AML-193 (cell line): ENCODE data around the gene SLC38A1.
"Not testable (repeated sequence)": the region's sequence is repeated elsewhere in the genome, so short reads cannot be mapped to it uniquely, and the experiment has no call there.

Source experiments
- DNase-seq, 2 experiments: peaks; one replicate each; lab custom pipeline; 2025; lab: John Stamatoyannopoulos, UW

SLC38A1 gene

GRCh38 chr12:46264057-46264456 is 4.8 kb downstream of the SLC38A1 start:
- DNase-seq: no peak

GRCh38 chr12:46263140-46264016 is 5.5 kb downstream of the SLC38A1 start:
- DNase-seq: no peak

- DNase-seq: no peak
These were observed 7.2 kb downstream of the SLC38A1 start for GRCh38 chr12:46261646-46262045.

GRCh38 chr12:46260913-46261476 is 7.8 kb downstream of the SLC38A1 start:
- no peak for DNase-seq

- DNase-seq: no peak
These were observed 8.5 kb downstream of the SLC38A1 start for GRCh38 chr12:46260124-46260912.

- no peak for DNase-seq
These were observed 9.1 kb downstream of the SLC38A1 start for GRCh38 chr12:46259713-46260112.

- DNase-seq: no peak
These were observed 9.8 kb downstream of the SLC38A1 start for GRCh38 chr12:46259071-46259470.

- DNase-seq: no peak
These were observed 10.7 kb downstream of the SLC38A1 start for GRCh38 chr12:46258129-46258528.

GRCh38 chr12:46256942-46257341 is 11.9 kb downstream of the SLC38A1 start:
- DNase-seq: no peak

GRCh38 chr12:46253544-46254162 is 15.2 kb downstream of the SLC38A1 start:
- no peak for DNase-seq

- DNase-seq: not testable (repeated sequence)
These were observed 16.8 kb downstream of the SLC38A1 start for GRCh38 chr12:46251994-46252393.

GRCh38 chr12:46249960-46250359 is 18.9 kb downstream of the SLC38A1 start:
- not testable (repeated sequence) for DNase-seq

- no peak for DNase-seq
These were observed 22.7 kb downstream of the SLC38A1 start for GRCh38 chr12:46246021-46246700.

GRCh38 chr12:46244997-46245396 is 23.8 kb downstream of the SLC38A1 start:
- no peak for DNase-seq

GRCh38 chr12:46244273-46244915 is 24.4 kb downstream of the SLC38A1 start:
- no peak for DNase-seq

- DNase-seq: no peak
These were observed 26.3 kb downstream of the SLC38A1 start for GRCh38 chr12:46242569-46242968.

GRCh38 chr12:46240436-46240835 is 28.4 kb downstream of the SLC38A1 start:
- no peak for DNase-seq

GRCh38 chr12:46238821-46239220 is 30.0 kb downstream of the SLC38A1 start:
- no peak for DNase-seq

- no peak for DNase-seq
These were observed 31.3 kb downstream of the SLC38A1 start for GRCh38 chr12:46237371-46238045.

- no peak for DNase-seq
These were observed 34.8 kb downstream of the SLC38A1 start for GRCh38 chr12:46234000-46234399.

- DNase-seq: no peak
These were observed 35.4 kb downstream of the SLC38A1 start for GRCh38 chr12:46233423-46233822.
